Upper lobe of left lung (tissue), 6 donors: Measurements from ENCODE around the gene GNAO1. TPM values are rescaled to one million over a fixed set of nuclear protein-coding genes. Genes with fewer than 3 reads are reported as not detected.
A peak's percentile ranks its signal among the peaks of the same experiment; 100 is the strongest.

Experiments
- ATAC-seq, 2 donors: fragments of 200-7000 bp; cut with Tn5 transposase; one replicate each; pipeline ENCODE4 v1.9.1; 2022; ENCODE audit warnings: mild to moderate bottlenecking in 2 of 2, moderate library complexity in 2 of 2; ENCODE audit not compliant: low FRiP score in 2 of 2
- DNase-seq, 2 donors: peaks; one replicate each; pipeline ENCODE4 v3.0.0-alpha.2; 2019 to 2020
- H3K27ac ChIP-seq, 4 donors: fragments of 200-600 bp; sonication (generic); one replicate each; pipeline ENCODE4 v1.5.1; 2016 to 2019
- H3K27me3 ChIP-seq, 4 donors: fragments of 200-600 bp; sonication (generic); one replicate each; pipeline ENCODE4 v1.5.1; 2017 to 2019
- H3K36me3 ChIP-seq, 4 donors: fragments of 200-600 bp; sonication (generic); one replicate each; pipeline ENCODE4 v1.5.1; 2016 to 2019
- H3K4me1 ChIP-seq, 4 donors: fragments of 200-600 bp; sonication (generic); one replicate each; pipeline ENCODE4 v1.5.1; 2018 to 2019
- H3K4me3 ChIP-seq, 4 donors: fragments of 200-600 bp; sonication (generic); one replicate each; pipeline ENCODE4 v1.5.1; 2017 to 2019; ENCODE audit warnings: mild to moderate bottlenecking in 2 of 4, moderate library complexity in 1 of 4
- H3K9me3 ChIP-seq, 4 donors: fragments of 200-600 bp; sonication (generic); one replicate each; pipeline ENCODE4 v1.5.1; 2018 to 2019
- CTCF ChIP-seq, 6 experiments: fragments of 450-650 bp in 4 of 6; fragments of 200-600 bp in 2 of 6; sonication (generic) in 2 of 6; IDR thresholded peaks; one replicate each; pipeline ENCODE4 v1.5.1; 2016 to 2019; ENCODE audit warnings: antibody characterized with exemption in 6 of 6
- EP300 ChIP-seq, 4 donors: sonication (generic); formaldehyde crosslinking; IDR thresholded peaks; one replicate each; pipeline ENCODE4 v1.5.1; 2017; ENCODE audit warnings: antibody characterized with exemption in 4 of 4, control low read depth in 2 of 4
- POLR2A ChIP-seq, 4 donors: fragments of 450-650 bp; IDR thresholded peaks; one replicate each; pipeline ENCODE4 v1.5.1; 2016 to 2017; ENCODE audit warnings: antibody characterized with exemption in 4 of 4, mild to moderate bottlenecking in 2 of 4
- POLR2AphosphoS5 ChIP-seq, 2 donors: sonication (generic); formaldehyde crosslinking; IDR thresholded peaks; one replicate each; pipeline ENCODE4 v1.5.1; 2017; ENCODE audit warnings: antibody characterized with exemption in 2 of 2
- WGBS, 2 donors: methylation state at CpG; one replicate each; pipeline ENCODE4 v1.1.5; 2017 to 2018; 5-methylcytosine and 5-hydroxymethylcytosine counted together
- total RNA-seq, 6 donors: library from RNA; depleted of rRNA in 4 of 6; stranded (reverse); fragments of >200 nt in 4 of 6; gene quantifications; one replicate each; pipeline versions ENCODE4 v1.1.0 to v1.2.1, GENCODE V29; 2016 to 2021
- donor health status: DM: no; HTN: no; CAD: no; lungs with moderate emphysema.
- donor health status: DM: no; HTN: yes; CAD: no; lungs with severe emphysema.

Gene GNAO1
- total RNA-seq, 6 donors from 2014 or later: 0.46 to 2.7 (median 0.79) TPM; not detected in 1

GRCh38 chr16:56297684-56298083 lies 106.4 kb downstream of the GNAO1 start:
- H3K27me3 ChIP-seq: no peaks in the 10 kb centered on the region
- 85% methylated on average over 7 of the region's 7 CpGs for WGBS, 2 donors
- no peaks in the 10 kb centered on the region for H3K36me3 ChIP-seq
- no peak for DNase-seq
- no peak overlapping the region for H3K27ac ChIP-seq
- no peaks in the 10 kb centered on the region for H3K4me1 ChIP-seq
- no peaks in the 10 kb centered on the region for H3K9me3 ChIP-seq
- no peak for ATAC-seq
- no peak for TF ChIP-seq EP300 (IDR thresholded peaks at IDR 0.05)
- no peak for TF ChIP-seq POLR2AphosphoS5 (IDR thresholded peaks at IDR 0.05)
- no peak for TF ChIP-seq CTCF (IDR thresholded peaks at IDR 0.05)
- no peak for TF ChIP-seq POLR2A (IDR thresholded peaks at IDR 0.05)
- no peak overlapping the region for H3K4me3 ChIP-seq

- no peaks in the 10 kb centered on the region for H3K36me3 ChIP-seq
- H3K4me3 ChIP-seq: no peak overlapping the region
- TF ChIP-seq EP300 (IDR thresholded peaks at IDR 0.05): no peak
- no peak for TF ChIP-seq POLR2A (IDR thresholded peaks at IDR 0.05)
- no peak for TF ChIP-seq CTCF (IDR thresholded peaks at IDR 0.05)
- no peak for TF ChIP-seq POLR2AphosphoS5 (IDR thresholded peaks at IDR 0.05)
- no peaks in the 10 kb centered on the region for H3K9me3 ChIP-seq
- 67 to 74% methylated on average over 8 of the region's 8 CpGs for WGBS, 2 donors
- H3K4me1 ChIP-seq: no peaks in the 10 kb centered on the region
- no peaks in the 10 kb centered on the region for H3K27me3 ChIP-seq
- DNase-seq (no peak), ATAC-seq (no peak)
- no peak overlapping the region for H3K27ac ChIP-seq
These were observed 106.8 kb downstream of the GNAO1 start for GRCh38 chr16:56298116-56298515.

GRCh38 chr16:56298948-56299596 lies 107.8 kb downstream of the GNAO1 start:
- 54 to 66% methylated on average over 5 to 7 of the region's 7 CpGs for WGBS, 2 donors
- no peak for DNase-seq
- H3K9me3 ChIP-seq: no peaks in the 10 kb centered on the region
- peak in 1 of 2 donors; percentile 55 for ATAC-seq
- H3K27ac ChIP-seq: peak overlapping the region in 1 of 4 donors; percentile 11
- no peaks in the 10 kb centered on the region for H3K4me1 ChIP-seq
- TF ChIP-seq CTCF (IDR thresholded peaks at IDR 0.05) (no peak), EP300 (IDR thresholded peaks at IDR 0.05) (no peak), POLR2AphosphoS5 (IDR thresholded peaks at IDR 0.05) (no peak), POLR2A (IDR thresholded peaks at IDR 0.05) (no peak)
- H3K36me3 ChIP-seq: no peaks in the 10 kb centered on the region
- H3K27me3 ChIP-seq: no peaks in the 10 kb centered on the region
- H3K4me3 ChIP-seq: no peak overlapping the region

- ATAC-seq: no peak
- WGBS, 2 donors: 75 to 76% methylated on average over 4 of the region's 4 CpGs
- TF ChIP-seq POLR2A (IDR thresholded peaks at IDR 0.05): no peak
- no peak for TF ChIP-seq CTCF (IDR thresholded peaks at IDR 0.05)
These were observed 108.9 kb downstream of the GNAO1 start for GRCh38 chr16:56300242-56300623.

More at GRCh38 chr16:56300242-56300623, 108.9 kb downstream of the GNAO1 start:
- H3K4me1 ChIP-seq: no peaks in the 10 kb centered on the region
- DNase-seq: no peak
- H3K9me3 ChIP-seq: no peaks in the 10 kb centered on the region
- H3K27ac ChIP-seq: no peak overlapping the region
- no peak overlapping the region for H3K4me3 ChIP-seq
- H3K36me3 ChIP-seq: no peaks in the 10 kb centered on the region
- no peaks in the 10 kb centered on the region for H3K27me3 ChIP-seq
